Neural cell (in vitro differentiated cells): ENCODE measurements around the gene MYLIP.

ENCODE experiments used
- EP300 ChIP-seq: fragments of 450-650 bp; conservative IDR thresholded peaks from 2 replicates; pipeline ENCODE4 v1.6.1; 2014; ENCODE audit warnings: antibody characterized with exemption, mild to moderate bottlenecking, moderate library complexity; ENCODE audit not compliant: poor library complexity, severe bottlenecking
- EZH2 ChIP-seq: fragments of 200-600, 300-800 bp; shearing (Covaris generic), sonication (generic); IDR thresholded peaks from 2 replicates; pipeline ENCODE4 v1.6.1; 2014; ENCODE audit warnings: antibody characterized with exemption, low read length, borderline replicate concordance, mild to moderate bottlenecking; ENCODE audit not compliant: insufficient read depth, poor library complexity, severe bottlenecking
- POLR2AphosphoS5 ChIP-seq: IDR thresholded peaks from 2 replicates; pipeline ENCODE4 v1.6.1; 2012
- RAD21 ChIP-seq: fragments of 450-650 bp; conservative IDR thresholded peaks from 2 replicates; pipeline ENCODE4 v1.6.1; 2014; ENCODE audit warnings: antibody characterized with exemption, mild to moderate bottlenecking, moderate library complexity
- SMC3 ChIP-seq: fragments of 450-650 bp; conservative IDR thresholded peaks from 2 replicates; pipeline ENCODE4 v1.6.1; 2014; ENCODE audit warnings: antibody characterized with exemption, mild to moderate bottlenecking, moderate library complexity; ENCODE audit not compliant: poor library complexity
- TF ChIP-seq, protein P1 (sequence below): fragments of 450-650 bp; IDR thresholded peaks from 2 replicates; pipeline ENCODE4 v1.5.1; 2014; ENCODE audit warnings: antibody characterized with exemption, mild to moderate bottlenecking, moderate library complexity; ENCODE audit not compliant: poor library complexity, severe bottlenecking

DNA sequence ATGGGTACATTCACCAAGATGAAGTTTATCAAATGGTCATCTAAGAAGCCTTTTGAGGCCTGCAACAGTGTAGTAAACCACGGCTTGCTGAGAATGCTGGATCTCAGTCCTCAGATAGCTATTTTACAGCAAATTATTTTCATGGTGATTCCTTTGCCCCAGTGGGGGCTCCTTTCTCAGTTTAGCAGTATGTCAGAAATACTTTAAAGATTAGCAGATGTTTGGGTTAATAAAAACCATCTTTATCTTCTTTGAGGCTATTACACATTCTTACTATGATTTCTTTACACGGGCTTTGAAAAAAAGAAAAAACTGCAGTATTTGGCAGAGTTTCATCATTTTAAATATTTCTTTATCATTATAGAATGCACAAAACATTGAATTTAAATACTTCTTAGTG lies 10.7 kb downstream of the MYLIP start:
- TF ChIP-seq, protein P1, sequence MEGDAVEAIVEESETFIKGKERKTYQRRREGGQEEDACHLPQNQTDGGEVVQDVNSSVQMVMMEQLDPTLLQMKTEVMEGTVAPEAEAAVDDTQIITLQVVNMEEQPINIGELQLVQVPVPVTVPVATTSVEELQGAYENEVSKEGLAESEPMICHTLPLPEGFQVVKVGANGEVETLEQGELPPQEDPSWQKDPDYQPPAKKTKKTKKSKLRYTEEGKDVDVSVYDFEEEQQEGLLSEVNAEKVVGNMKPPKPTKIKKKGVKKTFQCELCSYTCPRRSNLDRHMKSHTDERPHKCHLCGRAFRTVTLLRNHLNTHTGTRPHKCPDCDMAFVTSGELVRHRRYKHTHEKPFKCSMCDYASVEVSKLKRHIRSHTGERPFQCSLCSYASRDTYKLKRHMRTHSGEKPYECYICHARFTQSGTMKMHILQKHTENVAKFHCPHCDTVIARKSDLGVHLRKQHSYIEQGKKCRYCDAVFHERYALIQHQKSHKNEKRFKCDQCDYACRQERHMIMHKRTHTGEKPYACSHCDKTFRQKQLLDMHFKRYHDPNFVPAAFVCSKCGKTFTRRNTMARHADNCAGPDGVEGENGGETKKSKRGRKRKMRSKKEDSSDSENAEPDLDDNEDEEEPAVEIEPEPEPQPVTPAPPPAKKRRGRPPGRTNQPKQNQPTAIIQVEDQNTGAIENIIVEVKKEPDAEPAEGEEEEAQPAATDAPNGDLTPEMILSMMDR: no peak
- no peak for TF ChIP-seq POLR2AphosphoS5
- TF ChIP-seq RAD21: no peak
- TF ChIP-seq EZH2: no peak
- TF ChIP-seq EP300: no peak
- no peak for TF ChIP-seq SMC3
